ENCODE results near the gene MRPS24.

The MRPS24 gene

DNA sequence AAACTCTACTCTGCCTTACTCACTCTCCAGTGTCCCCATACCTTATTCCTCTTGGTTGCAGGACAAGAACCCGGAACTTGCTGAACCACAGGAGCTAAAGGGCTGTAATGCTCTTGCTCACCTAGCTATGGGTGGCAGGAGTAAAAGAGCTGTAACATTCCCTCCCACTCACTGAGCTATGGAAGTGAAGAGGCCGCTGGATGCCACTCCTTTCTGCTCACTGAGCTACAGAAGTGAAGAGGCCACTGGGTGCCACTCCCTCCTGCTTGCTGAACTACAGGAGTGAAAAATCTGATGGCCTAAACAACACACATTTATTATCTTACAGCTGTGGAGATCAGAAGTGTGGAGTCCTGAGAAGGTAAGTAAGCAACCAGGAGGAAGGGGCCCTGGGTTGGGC is 17.5 kb downstream of the MRPS24 start:
- Histone ChIP-seq H3K4me3 (ENCODE audit: low read depth, low read length, poor library complexity, severe bottlenecking) (no peak overlapping the region), H3F3A (ENCODE audit: insufficient read depth, low read length) (no peaks in the 10 kb centered on the region), H4K20me1 (ENCODE audit: insufficient read depth, low read length) (no peaks in the 10 kb centered on the region), H2AFZ (ENCODE audit: low read length) (no peak overlapping the region), H3K9ac (ENCODE audit: low read length) (no peak overlapping the region), H3K9me2 (ENCODE audit: low read depth, low read length) (no peaks in the 10 kb centered on the region), H3K79me2 (ENCODE audit: insufficient read depth, low read length) (no peaks in the 10 kb centered on the region), H3K4me2 (ENCODE audit: low read length) (no peak overlapping the region), H3K27ac (ENCODE audit: low read depth, low read length, poor library complexity, severe bottlenecking) (no peak overlapping the region), H3K9me3 (ENCODE audit: low read length) (0 out of 2 replicates have a peak, but pooled peaks cover 6% of the 10 kb centered on the region), H3K36me3 (ENCODE audit: insufficient read depth, low read length) (no peaks in the 10 kb centered on the region; the same call in 1 of the 2 replicates), H3K27me3 (ENCODE audit: insufficient read depth, low read length) (peaks cover 21% of the 10 kb centered on the region; the same call in 1 of the 2 replicates), H3K4me1 (ENCODE audit: insufficient read depth, low read length, severe bottlenecking) (no peaks in the 10 kb centered on the region)
- TF ChIP-seq EZH2 (IDR thresholded peaks at IDR 0.05; ENCODE audit: borderline replicate concordance, low read length), result no peak
- no peak for TF ChIP-seq CTCF (IDR thresholded peaks at IDR 0.05; ENCODE audit: low read length)

GRCh38 chr7:43850348-43851116 is 18.8 kb downstream of the MRPS24 start:
- H3K4me3 ChIP-seq (ENCODE audit: low read depth, low read length, poor library complexity, severe bottlenecking), result no peak overlapping the region
- no peak overlapping the region for H3K27ac ChIP-seq (ENCODE audit: low read depth, low read length, poor library complexity, severe bottlenecking)
- H3K9me2 ChIP-seq (ENCODE audit: low read depth, low read length), result no peaks in the 10 kb centered on the region
- TF ChIP-seq EZH2 (IDR thresholded peaks at IDR 0.05; ENCODE audit: borderline replicate concordance, low read length), result no peak
- TF ChIP-seq CTCF (IDR thresholded peaks at IDR 0.05; ENCODE audit: low read length), result no peak
- H3K36me3 ChIP-seq (ENCODE audit: insufficient read depth, low read length), result no peaks in the 10 kb centered on the region; the same call in 1 of the 2 replicates
- H3K9me3 ChIP-seq (ENCODE audit: low read length), result 0 out of 2 replicates have a peak, but pooled peaks cover 6% of the 10 kb centered on the region
- H4K20me1 ChIP-seq (ENCODE audit: insufficient read depth, low read length), result no peaks in the 10 kb centered on the region
- no peaks in the 10 kb centered on the region for H3K4me1 ChIP-seq (ENCODE audit: insufficient read depth, low read length, severe bottlenecking)
- H3K27me3 ChIP-seq (ENCODE audit: insufficient read depth, low read length), result peaks cover 15% of the 10 kb centered on the region; the same call in 1 of the 2 replicates
- no peak overlapping the region for H2AFZ ChIP-seq (ENCODE audit: low read length)
- H3F3A ChIP-seq (ENCODE audit: insufficient read depth, low read length), result no peaks in the 10 kb centered on the region
- no peak overlapping the region for H3K4me2 ChIP-seq (ENCODE audit: low read length)
- no peaks in the 10 kb centered on the region for H3K79me2 ChIP-seq (ENCODE audit: insufficient read depth, low read length)
- no peak overlapping the region for H3K9ac ChIP-seq (ENCODE audit: low read length)

DNA sequence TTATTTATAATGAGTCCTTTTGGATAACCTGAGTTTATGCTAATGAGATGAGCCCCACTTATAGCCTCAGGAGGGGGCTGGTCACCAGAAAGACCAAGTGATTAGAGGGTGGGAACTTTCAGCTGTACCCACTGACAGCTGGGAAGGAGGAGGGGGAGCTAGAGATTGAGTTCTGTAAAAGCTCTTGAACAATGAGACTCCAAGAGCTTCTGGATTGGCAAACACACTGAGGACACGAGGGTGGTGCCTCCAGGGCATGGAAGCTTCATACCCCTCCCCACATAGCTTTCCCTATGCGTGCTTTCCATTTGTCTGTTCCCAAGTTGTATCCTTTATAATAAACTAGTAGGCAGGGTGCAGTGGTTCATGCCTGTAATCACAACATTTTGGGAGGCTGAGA is 20.3 kb downstream of the MRPS24 start:
- TF ChIP-seq EZH2 (IDR thresholded peaks at IDR 0.05; ENCODE audit: borderline replicate concordance, low read length) (no peak), CTCF (IDR thresholded peaks at IDR 0.05; ENCODE audit: low read length) (no peak)
- Histone ChIP-seq H2AFZ (ENCODE audit: low read length) (no peak overlapping the region), H3K27me3 (ENCODE audit: insufficient read depth, low read length) (peaks cover 15% of the 10 kb centered on the region; the same call in 1 of the 2 replicates), H3K79me2 (ENCODE audit: insufficient read depth, low read length) (no peaks in the 10 kb centered on the region), H3K9ac (ENCODE audit: low read length) (no peak overlapping the region), H3K9me3 (ENCODE audit: low read length) (0 out of 2 replicates have a peak, but pooled peaks cover 6% of the 10 kb centered on the region), H3K9me2 (ENCODE audit: low read depth, low read length) (no peaks in the 10 kb centered on the region), H3K27ac (ENCODE audit: low read depth, low read length, poor library complexity, severe bottlenecking) (no peak overlapping the region), H3K4me2 (ENCODE audit: low read length) (no peak overlapping the region), H4K20me1 (ENCODE audit: insufficient read depth, low read length) (no peaks in the 10 kb centered on the region), H3K4me1 (ENCODE audit: insufficient read depth, low read length, severe bottlenecking) (no peaks in the 10 kb centered on the region), H3K4me3 (ENCODE audit: low read depth, low read length, poor library complexity, severe bottlenecking) (no peak overlapping the region), H3K36me3 (ENCODE audit: insufficient read depth, low read length) (no peaks in the 10 kb centered on the region; the same call in 1 of the 2 replicates), H3F3A (ENCODE audit: insufficient read depth, low read length) (no peaks in the 10 kb centered on the region)

All from OCI-LY1 (cell line).